ENCODE results near the gene HERC3.

HERC3 gene

GRCh38 chr4:88722828-88723227, 130.5 kb downstream of the HERC3 start:
- DNase-seq = no peak

GRCh38 chr4:88724406-88724805, 132.1 kb downstream of the HERC3 start:
- no peak for DNase-seq

- DNase-seq = no peak
Observed at GRCh38 chr4:88725143-88725542, 132.9 kb downstream of the HERC3 start.

DNA sequence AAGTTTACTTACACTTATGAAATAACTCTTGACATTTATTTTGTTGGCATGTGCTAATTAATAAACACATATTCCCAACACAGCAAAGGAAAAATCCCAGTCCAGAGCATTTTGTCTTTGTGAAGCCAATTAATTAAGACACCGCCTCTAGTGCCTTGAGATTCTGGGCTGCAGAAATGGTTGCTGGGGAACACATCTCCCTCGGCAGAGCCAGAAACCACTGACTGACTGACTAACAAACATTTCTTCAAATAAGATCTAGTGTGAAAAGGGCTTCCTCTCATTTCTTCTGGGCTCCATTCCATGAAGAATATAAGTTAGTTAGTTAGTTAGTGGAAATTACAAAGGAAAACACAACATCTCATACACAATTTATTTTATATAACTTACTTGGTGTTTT, 133.7 kb downstream of the HERC3 start:
- no peak for DNase-seq

DNA sequence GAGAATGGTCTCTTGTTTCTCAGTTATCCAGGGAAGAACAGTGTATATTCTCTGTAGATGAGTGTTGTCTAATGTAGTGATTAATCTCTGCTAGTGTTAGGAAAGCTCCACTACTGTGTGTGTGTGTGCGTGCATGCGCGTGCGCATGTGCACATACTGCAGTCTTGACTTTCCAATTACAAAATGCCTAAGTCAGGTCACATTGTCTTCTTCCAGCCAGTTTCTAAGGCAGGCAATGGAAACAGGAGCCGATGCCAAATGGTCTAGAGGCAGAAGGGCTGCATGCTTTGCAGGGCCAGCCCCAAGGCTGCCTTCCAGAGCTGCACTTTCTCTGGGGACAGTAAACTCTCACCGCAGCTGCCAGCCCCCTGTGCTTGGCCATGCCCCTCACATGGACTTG, 135.9 kb downstream of the HERC3 start:
- no peak for DNase-seq

DNA sequence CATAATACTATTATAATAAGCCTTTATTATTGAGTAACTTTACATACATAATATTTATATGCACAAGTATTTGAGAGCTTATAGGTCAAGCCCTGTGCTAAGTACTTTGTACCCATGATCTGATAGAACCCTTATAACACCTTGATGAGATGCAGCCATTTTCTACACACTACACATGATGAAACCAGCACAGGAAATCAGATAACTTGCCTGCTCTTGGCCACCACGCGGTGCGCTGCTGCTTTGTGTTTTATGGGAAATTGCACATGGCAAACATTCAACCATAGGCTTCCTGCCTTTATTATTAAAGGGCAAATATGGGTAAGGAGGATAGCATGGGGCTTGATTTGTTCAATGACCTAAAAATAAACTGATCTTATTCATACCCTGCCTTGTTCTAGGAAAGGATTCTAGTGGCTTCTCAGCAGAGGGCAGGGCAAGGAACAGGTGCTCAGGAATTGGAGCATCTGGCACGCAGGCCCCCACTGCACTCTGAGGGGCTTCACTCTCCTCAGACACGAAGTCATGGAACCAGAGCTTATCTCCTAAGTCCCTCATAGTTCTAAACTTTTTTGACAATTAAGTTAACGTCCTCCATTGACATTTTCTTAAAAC, 137.0 kb downstream of the HERC3 start:
- no peak for DNase-seq

DNA sequence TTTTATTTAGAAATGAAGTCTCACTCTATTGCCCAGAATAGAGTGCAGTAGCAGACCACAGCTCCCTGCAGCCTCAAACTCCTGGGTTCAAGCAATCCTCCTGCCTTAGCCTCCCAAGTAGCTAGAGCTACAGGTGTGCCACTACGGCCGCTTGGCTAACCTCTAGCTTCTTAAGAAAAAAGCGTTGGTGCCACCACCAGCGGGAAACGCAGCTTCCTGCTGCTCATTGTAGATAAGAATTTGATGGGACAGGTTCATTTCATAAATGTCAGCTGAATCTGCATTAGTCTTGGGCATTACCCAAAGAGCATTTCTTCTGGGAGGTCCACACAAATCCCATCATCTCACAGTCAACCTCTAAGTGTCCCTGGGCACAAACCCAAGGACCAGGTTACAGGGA, 138.5 kb downstream of the HERC3 start:
- DNase-seq = no peak

- no peak for DNase-seq
Observed at GRCh38 chr4:88731381-88731780, 139.1 kb downstream of the HERC3 start.

DNA sequence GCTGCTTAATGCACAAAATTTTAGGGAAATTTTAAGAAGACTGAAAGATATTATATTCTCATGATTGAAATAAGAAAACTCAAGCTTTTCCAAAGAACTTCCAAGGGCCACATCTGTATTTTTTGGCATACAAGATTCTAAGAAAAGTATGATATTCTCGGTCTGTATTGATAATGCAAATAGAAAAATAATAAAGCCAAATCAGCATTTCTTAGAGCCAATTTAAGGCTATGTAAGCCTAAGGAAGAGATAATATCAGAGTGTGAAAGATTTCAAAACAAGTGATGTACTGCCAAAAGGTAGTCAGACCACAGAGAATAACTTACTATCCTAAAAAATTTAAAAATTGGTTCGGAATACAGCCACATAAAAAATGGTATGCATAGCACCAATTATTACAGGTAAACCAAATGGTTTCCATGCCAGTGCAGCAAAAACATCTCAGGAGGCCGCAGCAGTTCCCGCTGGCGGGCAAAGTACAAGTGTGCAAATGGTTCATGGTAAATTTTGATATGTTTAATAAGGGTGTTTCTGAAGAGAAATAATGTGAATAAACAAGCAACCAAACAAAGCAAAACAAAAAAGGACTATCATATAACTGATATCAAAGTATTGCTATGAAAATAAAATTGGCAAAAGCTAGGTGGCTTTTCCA, 140.6 kb downstream of the HERC3 start:
- no peak for DNase-seq

GRCh38 chr4:88734403-88734949, 142.2 kb downstream of the HERC3 start:
- no peak for DNase-seq

GRCh38 chr4:88735564-88735963, 143.3 kb downstream of the HERC3 start:
- DNase-seq = no peak

DNA sequence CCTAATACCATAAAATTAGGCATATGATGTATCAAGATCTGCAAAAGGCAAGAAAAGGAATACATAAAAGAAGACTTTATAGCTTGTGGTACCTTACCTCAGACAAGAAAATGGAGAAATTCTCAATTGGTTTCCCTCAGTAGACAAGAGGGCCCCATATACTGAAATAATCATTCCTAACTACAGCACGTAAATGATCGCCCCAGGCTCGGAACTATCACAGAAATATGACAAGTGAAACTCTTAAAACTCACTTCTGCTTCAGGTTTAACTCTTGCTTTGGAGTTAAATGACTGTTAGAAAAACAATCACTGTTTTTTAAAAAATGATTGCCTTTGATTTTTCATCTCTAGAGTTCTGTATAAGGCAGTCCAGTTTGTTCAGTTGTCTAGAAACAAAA, 144.0 kb downstream of the HERC3 start:
- DNase-seq = no peak

DNA sequence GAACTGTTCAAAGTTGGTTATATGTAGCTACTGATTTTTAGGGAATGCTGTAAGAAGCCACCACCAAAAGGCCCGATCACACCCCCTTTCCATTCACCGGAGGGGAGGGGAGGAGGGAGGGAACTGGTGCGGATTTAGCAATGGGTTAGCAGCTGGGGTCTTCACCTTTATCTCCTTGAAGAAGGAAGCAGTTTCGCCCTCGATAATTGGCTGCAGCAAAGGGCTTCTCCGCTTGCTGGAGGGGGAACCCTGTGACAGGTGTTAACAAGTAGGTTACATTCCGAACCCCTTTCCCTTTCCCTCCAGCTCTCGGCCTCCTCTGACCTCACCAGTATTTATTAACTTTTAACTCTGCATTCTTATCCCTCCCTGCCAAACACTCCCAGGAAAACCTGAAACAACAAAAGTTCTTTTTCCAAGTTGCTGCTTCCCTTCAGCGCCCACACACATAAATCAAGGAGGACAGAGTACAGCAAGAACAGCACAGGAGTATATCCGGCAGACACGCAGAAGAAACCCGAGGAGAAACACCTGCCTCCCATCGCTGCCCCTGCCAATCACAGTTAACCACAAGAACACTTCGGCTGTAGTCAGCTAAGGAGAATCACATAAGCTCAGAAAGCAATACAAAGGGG, 145.1 kb downstream of the HERC3 start:
- no peak for DNase-seq

GRCh38 chr4:88738180-88738579, 145.9 kb downstream of the HERC3 start:
- DNase-seq = no peak

DNA sequence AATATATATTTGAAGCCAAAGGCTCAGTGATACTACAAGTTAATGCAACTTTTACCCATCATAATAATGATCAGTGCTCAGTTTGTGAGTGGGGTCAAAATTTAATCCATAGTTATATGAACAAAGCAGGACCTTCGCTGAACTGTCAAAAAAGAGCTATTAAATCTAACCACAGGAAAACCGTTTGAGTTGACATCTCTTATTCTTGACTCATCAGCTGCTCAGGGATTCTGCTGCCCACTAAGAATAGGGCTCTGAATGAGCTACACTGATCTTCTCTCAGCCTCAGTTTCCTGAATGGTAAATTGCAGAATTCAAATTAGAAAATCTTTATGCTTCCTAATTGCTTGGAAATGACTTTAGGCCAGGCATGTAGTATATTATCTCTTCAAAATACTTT, 150.3 kb downstream of the HERC3 start:
- DNase-seq = no peak

DNA sequence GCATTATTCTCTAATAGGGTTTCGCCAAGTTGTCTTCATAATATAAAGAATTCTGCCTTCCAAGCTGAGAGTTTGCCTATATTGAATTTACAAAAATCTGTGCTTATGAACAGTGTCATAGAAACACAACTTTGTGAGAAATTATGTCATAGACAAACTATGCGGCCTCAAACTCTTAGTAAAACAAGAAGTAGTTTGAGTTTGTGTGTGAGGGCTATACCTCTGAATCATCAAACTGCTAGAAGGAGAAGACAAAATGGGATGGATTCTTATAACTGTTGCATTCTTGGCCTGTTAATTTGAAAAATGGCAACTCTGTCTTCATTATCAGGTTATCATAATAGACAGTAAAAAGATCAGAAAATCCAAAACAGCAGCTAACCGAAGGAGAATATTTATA, 151.4 kb downstream of the HERC3 start:
- no peak for DNase-seq

DNA sequence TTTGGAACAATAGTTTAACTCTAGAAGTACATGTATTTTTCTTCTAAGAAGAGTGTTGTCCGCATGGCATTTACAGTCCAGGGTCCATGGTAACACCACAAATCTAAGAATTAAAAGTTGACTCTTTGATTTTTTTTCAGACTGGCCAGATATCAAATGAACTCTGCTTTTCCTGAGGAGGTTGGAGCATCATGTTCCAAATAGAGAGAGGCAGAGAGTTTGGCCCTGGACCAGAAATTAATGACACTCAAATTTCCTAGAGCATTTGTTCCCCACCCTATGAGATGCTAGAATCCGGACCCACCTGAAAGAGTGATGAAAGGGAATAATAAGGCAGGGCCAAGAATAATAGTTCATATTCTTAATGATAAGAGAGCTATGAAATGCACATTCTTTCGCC, 152.3 kb downstream of the HERC3 start:
- no peak for DNase-seq

GRCh38 chr4:88745175-88745574, 152.9 kb downstream of the HERC3 start:
- DNase-seq = no peak

DNA sequence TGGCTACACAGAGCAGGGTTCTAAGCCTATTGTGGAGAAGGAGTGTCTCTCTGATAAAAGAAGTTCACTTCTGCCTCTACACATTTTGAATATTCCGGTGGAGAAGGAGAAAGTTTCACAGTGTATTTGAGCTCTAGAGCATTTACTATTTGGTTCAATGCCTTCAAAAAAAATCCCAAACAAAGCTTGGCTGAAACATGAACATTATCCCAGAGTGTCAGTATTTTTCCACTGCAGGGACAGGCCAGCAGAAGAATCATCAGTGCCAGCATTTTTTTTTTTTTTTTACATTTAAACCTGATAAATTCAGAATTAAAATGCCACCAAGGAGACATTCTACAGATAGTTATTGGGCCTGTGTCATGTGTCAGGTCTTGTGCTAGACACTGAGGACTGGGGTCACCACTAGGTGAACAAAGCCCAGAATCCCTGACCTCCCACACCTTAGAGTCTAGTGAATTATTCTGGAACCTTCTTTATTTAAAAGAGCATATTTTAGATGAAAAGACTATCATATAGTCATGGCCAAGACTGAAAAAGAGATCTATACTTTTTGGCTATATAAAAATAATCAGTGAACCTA, 153.4 kb downstream of the HERC3 start:
- no peak for DNase-seq

- no peak for DNase-seq
Observed at GRCh38 chr4:88746206-88746605, 153.9 kb downstream of the HERC3 start.

GRCh38 chr4:88747351-88747750, 155.1 kb downstream of the HERC3 start:
- no peak for DNase-seq

DNA sequence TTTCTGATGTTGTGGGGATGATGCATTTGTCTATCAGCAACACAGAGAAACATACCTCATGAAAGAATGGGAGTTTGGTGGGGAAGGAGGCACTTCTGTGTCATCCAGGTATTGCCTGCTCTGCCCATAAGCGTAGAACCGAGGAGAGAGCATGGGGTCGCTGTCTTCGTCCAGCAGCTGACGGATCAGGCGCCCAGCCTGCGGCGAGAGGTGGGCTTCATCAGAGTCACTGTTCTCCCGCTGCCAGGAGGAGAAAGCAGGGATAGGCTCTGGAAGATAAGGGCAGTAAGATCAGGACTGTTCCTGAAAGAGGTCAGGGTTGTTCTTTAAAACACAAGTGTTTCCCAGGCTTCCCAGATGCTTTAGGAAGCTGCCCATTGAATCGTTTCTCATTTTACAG, 158.1 kb downstream of the HERC3 start:
- no peak for DNase-seq

- no peak for DNase-seq
Observed at GRCh38 chr4:88751258-88752075, 159.2 kb downstream of the HERC3 start.

All from OCI-M1 (cell line).